ENCODE results near the gene CLEC1A. TPM values are rescaled to one million over a fixed set of nuclear protein-coding genes. Genes with fewer than 3 reads are reported as not detected.

CLEC1A gene
- total RNA-seq, 4 donors from 2014 or later, result 2.6 to 22.6 (median 13.8) TPM

DNA sequence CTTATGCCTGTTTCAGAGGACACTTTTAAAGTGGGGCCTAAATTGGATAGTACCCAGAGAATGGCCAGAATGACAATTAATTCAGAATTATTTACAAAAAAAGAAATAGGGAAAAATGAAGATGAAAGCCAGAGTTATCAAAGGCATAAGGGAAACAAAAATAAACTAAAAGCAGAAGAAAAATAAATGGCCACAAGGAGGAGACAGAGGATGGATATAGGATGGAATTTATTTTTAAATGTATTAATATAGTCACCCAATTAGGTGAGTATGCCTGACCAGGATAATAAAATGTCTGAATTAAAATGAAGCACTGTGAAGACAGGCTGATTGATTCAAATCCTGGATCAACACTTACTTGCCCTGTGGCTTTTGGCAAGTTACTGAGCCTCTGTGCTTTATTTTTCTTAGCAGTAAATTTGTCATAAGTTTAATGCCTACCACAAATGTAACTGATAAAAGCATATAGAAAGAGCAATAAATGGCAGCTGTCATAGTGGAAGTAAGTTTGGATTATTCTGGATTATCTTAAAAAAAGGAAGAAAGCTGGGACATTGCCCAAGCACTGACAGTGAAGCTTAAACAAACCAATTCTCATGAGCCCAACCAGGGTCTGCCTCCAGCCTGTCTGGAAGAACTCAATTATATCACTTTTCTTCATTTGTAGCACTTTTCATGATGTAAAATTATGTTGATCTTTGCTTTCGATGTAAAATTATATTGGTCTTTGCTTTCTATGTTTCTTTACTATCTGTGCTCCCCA is 64.8 kb downstream of the CLEC1A start:
- intact Hi-C loops (cut with DNase I; ENCODE audit: low total_unique reads), result no loop called here
- no peak overlapping the region for H3K27ac ChIP-seq
- no peaks in the 10 kb centered on the region for H3K27me3 ChIP-seq
- no peaks in the 10 kb centered on the region for H3K36me3 ChIP-seq
- H3K9me3 ChIP-seq, result no peaks in the 10 kb centered on the region
- no peak for DNase-seq
- no peaks in the 10 kb centered on the region for H3K4me1 ChIP-seq
- H3K4me3 ChIP-seq, result no peak overlapping the region
- TF ChIP-seq, protein P1, sequence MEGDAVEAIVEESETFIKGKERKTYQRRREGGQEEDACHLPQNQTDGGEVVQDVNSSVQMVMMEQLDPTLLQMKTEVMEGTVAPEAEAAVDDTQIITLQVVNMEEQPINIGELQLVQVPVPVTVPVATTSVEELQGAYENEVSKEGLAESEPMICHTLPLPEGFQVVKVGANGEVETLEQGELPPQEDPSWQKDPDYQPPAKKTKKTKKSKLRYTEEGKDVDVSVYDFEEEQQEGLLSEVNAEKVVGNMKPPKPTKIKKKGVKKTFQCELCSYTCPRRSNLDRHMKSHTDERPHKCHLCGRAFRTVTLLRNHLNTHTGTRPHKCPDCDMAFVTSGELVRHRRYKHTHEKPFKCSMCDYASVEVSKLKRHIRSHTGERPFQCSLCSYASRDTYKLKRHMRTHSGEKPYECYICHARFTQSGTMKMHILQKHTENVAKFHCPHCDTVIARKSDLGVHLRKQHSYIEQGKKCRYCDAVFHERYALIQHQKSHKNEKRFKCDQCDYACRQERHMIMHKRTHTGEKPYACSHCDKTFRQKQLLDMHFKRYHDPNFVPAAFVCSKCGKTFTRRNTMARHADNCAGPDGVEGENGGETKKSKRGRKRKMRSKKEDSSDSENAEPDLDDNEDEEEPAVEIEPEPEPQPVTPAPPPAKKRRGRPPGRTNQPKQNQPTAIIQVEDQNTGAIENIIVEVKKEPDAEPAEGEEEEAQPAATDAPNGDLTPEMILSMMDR (IDR thresholded peaks at IDR 0.05), result peak in 3 of 4 experiments; percentile 14 to 24 (median 15)
- TF ChIP-seq POLR2A (IDR thresholded peaks at IDR 0.05), result no peak

DNA sequence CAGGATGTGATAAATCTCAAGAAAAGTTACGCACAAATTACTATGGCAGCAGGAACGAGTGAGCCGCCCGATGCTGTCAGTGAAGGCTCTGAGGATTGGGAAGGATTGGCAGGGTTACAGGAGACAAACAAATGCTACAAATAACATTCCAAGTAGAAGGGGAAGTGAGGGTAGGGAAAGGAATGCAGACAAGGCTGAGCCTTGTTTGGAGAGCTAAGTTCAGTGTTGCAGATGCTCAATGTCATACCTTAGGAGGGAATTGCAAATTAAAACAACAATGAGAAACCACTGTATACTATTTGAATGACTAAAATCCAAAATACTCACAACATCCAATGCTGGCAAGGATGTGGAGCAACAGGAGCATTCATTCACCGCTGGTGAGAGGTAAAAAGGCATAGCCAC is 67.0 kb downstream of the CLEC1A start:
- Histone ChIP-seq H3K36me3 (no peaks in the 10 kb centered on the region), H3K9me3 (no peaks in the 10 kb centered on the region), H3K4me3 (no peak overlapping the region), H3K27me3 (no peaks in the 10 kb centered on the region), H3K4me1 (no peaks in the 10 kb centered on the region), H3K27ac (no peak overlapping the region)
- TF ChIP-seq POLR2A (IDR thresholded peaks at IDR 0.05), result no peak
- TF ChIP-seq, protein P1 (IDR thresholded peaks at IDR 0.05), result no peak
- DNase-seq, result no peak
- intact Hi-C loops (cut with DNase I; ENCODE audit: low total_unique reads), result no loop called here

DNA sequence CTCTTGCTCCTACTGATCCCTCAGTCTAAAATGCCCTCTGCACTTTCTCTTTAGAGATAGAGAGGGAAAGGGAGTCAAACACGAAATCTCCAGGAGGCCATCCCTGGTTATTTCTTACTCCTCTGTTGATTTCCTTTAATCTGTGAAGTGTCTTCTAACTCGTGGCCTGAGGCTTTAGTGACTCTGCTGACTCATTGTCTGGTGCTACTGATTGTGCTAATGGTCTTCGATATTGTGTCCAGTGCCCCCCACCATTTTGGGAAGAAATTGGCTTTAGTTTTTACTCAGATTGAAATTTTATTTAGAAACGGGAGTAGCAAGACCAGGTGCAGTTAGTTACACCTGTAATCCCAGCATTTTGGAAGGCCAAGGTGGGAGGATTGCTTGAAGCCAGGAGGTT is 67.5 kb downstream of the CLEC1A start:
- DNase-seq, result no peak
- H3K27me3 ChIP-seq, result no peaks in the 10 kb centered on the region
- no peaks in the 10 kb centered on the region for H3K4me1 ChIP-seq
- H3K4me3 ChIP-seq, result no peak overlapping the region
- no peaks in the 10 kb centered on the region for H3K9me3 ChIP-seq
- no peak overlapping the region for H3K27ac ChIP-seq
- intact Hi-C loops (cut with DNase I; ENCODE audit: low total_unique reads), result no loop called here
- no peak for TF ChIP-seq POLR2A (IDR thresholded peaks at IDR 0.05)
- TF ChIP-seq, protein P1 (IDR thresholded peaks at IDR 0.05), result no peak
- no peaks in the 10 kb centered on the region for H3K36me3 ChIP-seq

DNA sequence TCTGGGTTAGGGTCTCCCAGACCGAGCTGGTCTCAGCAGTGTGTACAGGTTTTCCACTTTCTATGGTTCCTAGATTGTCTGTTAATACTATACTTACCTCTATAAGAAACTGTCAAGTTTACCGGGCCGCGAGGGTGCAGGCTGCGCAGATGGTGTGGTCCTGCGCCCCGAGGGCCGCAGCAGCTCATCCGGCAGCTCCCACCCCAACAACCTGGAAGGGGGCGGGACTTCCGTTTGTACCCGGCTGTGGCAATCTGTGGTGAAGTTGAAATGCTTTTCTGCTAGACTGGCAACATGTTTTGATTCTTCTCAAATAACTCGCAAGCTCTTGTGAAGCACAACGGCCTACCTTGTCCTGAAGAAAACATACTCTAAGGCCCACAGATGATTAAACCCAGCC is 68.3 kb downstream of the CLEC1A start, which contains the start of gene CLEC9A:
CLEC9A (plus strand) TSS at position 237 of the 400 bp plus-strand sequence. CDS start 22,006 bp downstream, outside the sequence.
- H3K9me3 ChIP-seq, result no peaks in the 10 kb centered on the region
- intact Hi-C loops (cut with DNase I; ENCODE audit: low total_unique reads), result no loop called here
- no peak for DNase-seq
- no peaks in the 10 kb centered on the region for H3K4me1 ChIP-seq
- no peaks in the 10 kb centered on the region for H3K36me3 ChIP-seq
- no peak within 1 kb of the TSS for H3K4me3 ChIP-seq
- TF ChIP-seq, protein P1 (IDR thresholded peaks at IDR 0.05), result no peak
- TF ChIP-seq POLR2A (IDR thresholded peaks at IDR 0.05), result no peak
- no peaks in the 10 kb centered on the region for H3K27me3 ChIP-seq
- H3K27ac ChIP-seq, result no peak within 1 kb of the TSS

DNA sequence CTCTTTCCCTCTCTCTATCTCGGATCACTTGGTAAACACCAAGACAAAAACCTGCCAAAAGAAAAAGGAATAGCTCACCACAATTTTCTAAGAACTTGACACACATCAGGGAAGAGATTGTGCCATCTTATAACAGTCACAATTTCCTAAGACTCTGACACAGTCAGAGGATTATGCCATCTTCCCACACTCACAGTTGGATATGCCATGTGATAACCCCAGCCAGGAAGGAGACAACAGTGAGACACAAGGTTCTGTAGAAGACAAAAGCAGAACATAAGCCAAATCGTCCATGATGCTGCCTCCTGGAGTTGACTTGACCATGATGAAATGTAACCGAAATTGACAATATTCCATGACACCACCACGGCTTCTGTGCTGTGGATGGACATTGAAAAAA is 71.1 kb downstream of the CLEC1A start:
- H3K4me1 ChIP-seq, result no peaks in the 10 kb centered on the region
- no peaks in the 10 kb centered on the region for H3K36me3 ChIP-seq
- TF ChIP-seq, protein P1 (IDR thresholded peaks at IDR 0.05), result no peak
- TF ChIP-seq POLR2A (IDR thresholded peaks at IDR 0.05), result no peak
- no peaks in the 10 kb centered on the region for H3K9me3 ChIP-seq
- no peaks in the 10 kb centered on the region for H3K27me3 ChIP-seq
- DNase-seq, result no peak
- no peak overlapping the region for H3K27ac ChIP-seq
- no peak overlapping the region for H3K4me3 ChIP-seq
- intact Hi-C loops (cut with DNase I; ENCODE audit: low total_unique reads), result no loop called here

Data from uterus (tissue), 4 donors.